AG09319 (cell line): Measurements from ENCODE around the gene STOML3.
"Not testable (repeated sequence)": the region's sequence is repeated elsewhere in the genome, so short reads cannot be mapped to it uniquely, and the experiment has no call there.

Experiments
- DNase-seq: peaks from one replicate; pipeline ENCODE4 v3.0.0-alpha.2; 2010; ENCODE audit warnings: low read depth; ENCODE audit errors: extremely low read depth
- CTCF ChIP-seq: IDR thresholded peaks from 2 replicates; pipeline ENCODE4 v1.5.1; 2011; ENCODE audit warnings: low read depth, mild to moderate bottlenecking, inconsistent platforms, low read length, moderate library complexity

Gene STOML3

GRCh38 chr13:39023316-39023715 lies 32.7 kb upstream of the STOML3 start:
- DNase-seq = no peak
- TF ChIP-seq CTCF = no peak

GRCh38 chr13:39020853-39021462 lies 30.3 kb upstream of the STOML3 start:
- TF ChIP-seq CTCF = no peak
- DNase-seq = no peak

- no peak for DNase-seq
- TF ChIP-seq CTCF = peak; percentile 35
Observed at GRCh38 chr13:39016787-39017186, 26.2 kb upstream of the STOML3 start.

- no peak for DNase-seq
- TF ChIP-seq CTCF = no peak
Observed at GRCh38 chr13:39016087-39016486, 25.5 kb upstream of the STOML3 start.

- TF ChIP-seq CTCF = no peak
- no peak for DNase-seq
Observed at GRCh38 chr13:39013462-39013861, 22.8 kb upstream of the STOML3 start.

GRCh38 chr13:39012608-39013007 lies 22.0 kb upstream of the STOML3 start:
- no peak; the same call in 1 of the 2 replicates for TF ChIP-seq CTCF
- no peak for DNase-seq

- not testable (repeated sequence) for DNase-seq
Observed at GRCh38 chr13:39006371-39007111, 15.9 kb upstream of the STOML3 start.
